ENCODE measurements around the gene SPRYD4. TPM values are rescaled to one million over a fixed set of nuclear protein-coding genes. Genes with fewer than 3 reads are reported as not detected.

SPRYD4 gene
- total RNA-seq, 1 donor: 3.0 TPM

GRCh38 chr12:56454557-56454956 lies 13.8 kb upstream of the SPRYD4 start, which contains the start of gene MIP:
TSS of gene MIP (minus strand) at chr12:56454657. CDS start at chr12:56454613, 44 bp downstream.
- TF ChIP-seq, protein P1, sequence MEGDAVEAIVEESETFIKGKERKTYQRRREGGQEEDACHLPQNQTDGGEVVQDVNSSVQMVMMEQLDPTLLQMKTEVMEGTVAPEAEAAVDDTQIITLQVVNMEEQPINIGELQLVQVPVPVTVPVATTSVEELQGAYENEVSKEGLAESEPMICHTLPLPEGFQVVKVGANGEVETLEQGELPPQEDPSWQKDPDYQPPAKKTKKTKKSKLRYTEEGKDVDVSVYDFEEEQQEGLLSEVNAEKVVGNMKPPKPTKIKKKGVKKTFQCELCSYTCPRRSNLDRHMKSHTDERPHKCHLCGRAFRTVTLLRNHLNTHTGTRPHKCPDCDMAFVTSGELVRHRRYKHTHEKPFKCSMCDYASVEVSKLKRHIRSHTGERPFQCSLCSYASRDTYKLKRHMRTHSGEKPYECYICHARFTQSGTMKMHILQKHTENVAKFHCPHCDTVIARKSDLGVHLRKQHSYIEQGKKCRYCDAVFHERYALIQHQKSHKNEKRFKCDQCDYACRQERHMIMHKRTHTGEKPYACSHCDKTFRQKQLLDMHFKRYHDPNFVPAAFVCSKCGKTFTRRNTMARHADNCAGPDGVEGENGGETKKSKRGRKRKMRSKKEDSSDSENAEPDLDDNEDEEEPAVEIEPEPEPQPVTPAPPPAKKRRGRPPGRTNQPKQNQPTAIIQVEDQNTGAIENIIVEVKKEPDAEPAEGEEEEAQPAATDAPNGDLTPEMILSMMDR (IDR thresholded peaks at IDR 0.05; ENCODE audit: insufficient read depth, low read depth, low read length): no peak
- DNase-seq (ENCODE audit: low read depth): no peak
- H3K4me3 ChIP-seq (ENCODE audit: low read depth, low read length): no peak within 1 kb of the TSS

GRCh38 chr12:56457817-56458216 lies 10.6 kb upstream of the SPRYD4 start:
- TF ChIP-seq, protein P1 (IDR thresholded peaks at IDR 0.05; ENCODE audit: insufficient read depth, low read depth, low read length): no peak
- no peak for DNase-seq (ENCODE audit: low read depth)
- H3K4me3 ChIP-seq (ENCODE audit: low read depth, low read length): no peak overlapping the region

- H3K4me3 ChIP-seq (ENCODE audit: low read depth, low read length): no peak overlapping the region
- no peak for DNase-seq (ENCODE audit: low read depth)
- TF ChIP-seq, protein P1 (IDR thresholded peaks at IDR 0.05; ENCODE audit: insufficient read depth, low read depth, low read length): no peak
Measured at GRCh38 chr12:56461235-56462159, 6.9 kb upstream of the SPRYD4 start.

DNA sequence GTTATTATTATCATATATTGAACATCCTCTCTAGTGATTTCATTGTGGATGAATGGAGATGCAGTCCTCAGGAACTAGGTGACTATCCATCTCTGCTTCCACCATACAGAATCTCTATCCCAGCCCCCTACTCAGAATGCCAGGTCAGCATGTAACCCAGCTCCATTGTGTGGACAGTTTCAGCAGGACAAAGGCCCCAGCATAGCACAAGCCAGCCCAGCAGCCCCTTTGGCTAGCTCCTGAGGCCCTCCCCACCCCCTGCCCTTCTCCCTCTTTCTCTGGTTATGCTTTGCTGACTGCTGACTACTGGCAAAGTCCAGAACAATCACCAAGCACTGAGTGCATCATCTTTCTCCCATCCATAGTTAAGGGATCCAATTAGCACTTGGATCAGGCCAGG lies 5.8 kb upstream of the SPRYD4 start:
- H3K4me3 ChIP-seq (ENCODE audit: low read depth, low read length): no peak overlapping the region
- DNase-seq (ENCODE audit: low read depth): no peak
- TF ChIP-seq, protein P1 (IDR thresholded peaks at IDR 0.05; ENCODE audit: insufficient read depth, low read depth, low read length): no peak

GRCh38 chr12:56469007-56469930 lies 891 bp downstream of the SPRYD4 start:
- TF ChIP-seq, protein P1 (IDR thresholded peaks at IDR 0.05; ENCODE audit: insufficient read depth, low read depth, low read length): no peak
- no peak for DNase-seq (ENCODE audit: low read depth)

GRCh38 chr12:56474389-56474788 lies 6.0 kb downstream of the SPRYD4 start:
- no peak overlapping the region for H3K4me3 ChIP-seq (ENCODE audit: low read depth, low read length)
- TF ChIP-seq, protein P1 (IDR thresholded peaks at IDR 0.05; ENCODE audit: insufficient read depth, low read depth, low read length): no peak
- no peak for DNase-seq (ENCODE audit: low read depth)

More at GRCh38 chr12:56469007-56469930, 891 bp downstream of the SPRYD4 start:
- H3K4me3 ChIP-seq (ENCODE audit: low read depth, low read length): peak overlapping the region; percentile 95

Data from fibroblast of villous mesenchyme (primary cell).